Endothelial cell of coronary artery (primary cell): ENCODE results near the gene REPS1. TPM values are rescaled to one million over a fixed set of nuclear protein-coding genes. Genes with fewer than 3 reads are reported as not detected.

Source experiments
- total RNA-seq: library from RNA; depleted of rRNA; stranded (reverse); fragments of >200 nt; gene quantifications from 2 replicates; pipeline ENCODE4 v1.2.3, GENCODE V29; 2014

The REPS1 gene
- 26.2 and 29.9 TPM in 2 replicates for total RNA-seq

DNA sequence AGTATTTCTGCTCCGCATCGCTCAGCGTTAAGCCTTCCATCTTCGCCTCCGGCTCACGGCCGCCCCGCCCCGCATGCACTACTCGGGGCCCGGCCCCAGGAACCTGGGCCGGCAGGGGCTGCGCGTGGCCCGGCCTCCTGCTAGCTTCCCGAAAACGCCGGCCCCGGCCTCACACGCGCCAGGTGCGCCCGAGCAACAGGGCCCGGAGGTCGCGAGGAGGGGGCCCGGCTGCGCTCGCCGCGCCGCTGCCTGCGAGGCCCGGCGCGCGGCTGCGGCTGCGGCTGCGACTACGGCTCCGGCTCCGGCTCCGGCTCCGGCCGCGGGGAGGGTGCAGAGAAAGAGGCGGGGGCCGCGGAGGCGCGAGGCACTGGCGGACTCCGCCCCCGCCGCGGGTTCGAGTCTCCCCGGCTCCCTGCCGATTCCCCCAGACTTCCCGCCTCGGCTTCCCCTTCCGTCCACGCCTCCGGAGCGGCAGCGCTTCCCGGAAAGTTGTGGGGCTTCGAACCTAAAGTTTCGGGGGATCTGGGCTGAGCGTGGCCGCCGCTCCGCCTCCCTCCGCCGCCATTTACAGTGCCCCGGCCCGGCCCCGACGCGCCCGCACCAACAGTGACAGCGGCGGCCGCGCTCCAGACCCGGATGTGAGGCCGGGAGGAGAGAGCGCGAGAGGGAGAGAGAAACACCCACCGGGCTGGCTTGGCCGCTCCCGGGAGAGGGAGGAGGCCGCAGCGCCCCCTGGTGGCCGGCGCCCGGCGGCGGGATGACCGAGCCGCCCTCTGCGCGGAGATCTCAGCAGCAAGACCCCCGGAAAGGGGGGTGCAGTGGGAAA, at the start of gene REPS1:
TSS of gene REPS1 (minus strand) at position 611 of the 826 bp plus-strand sequence. CDS start at position 40, 571 bp downstream.

GRCh38 chr6:139028658-139029469, 40.8 kb upstream of the REPS1 start, which contains the start of gene ABRACL:
Gene ABRACL, plus strand, starts transcription at chr6:139028745. Its CDS starts 5,416 bp downstream, at chr6:139034161.

Other genes with a start within 250 kb of the REPS1 start
- 11.3 and 13.7 TPM in 2 replicates for gene CCDC28A, start 214.5 kb downstream of the REPS1 start, total RNA-seq
- not detected in 2 replicates for gene ECT2L, start 192.2 kb downstream of the REPS1 start, total RNA-seq
- gene ABRACL, start 40.5 kb upstream of the REPS1 start, total RNA-seq: 58.9 and 98.2 TPM in 2 replicates
- gene HECA, start 146.8 kb upstream of the REPS1 start, total RNA-seq: 22.1 and 26.0 TPM in 2 replicates